ENCODE measurements around the gene CAMTA1.

DNA sequence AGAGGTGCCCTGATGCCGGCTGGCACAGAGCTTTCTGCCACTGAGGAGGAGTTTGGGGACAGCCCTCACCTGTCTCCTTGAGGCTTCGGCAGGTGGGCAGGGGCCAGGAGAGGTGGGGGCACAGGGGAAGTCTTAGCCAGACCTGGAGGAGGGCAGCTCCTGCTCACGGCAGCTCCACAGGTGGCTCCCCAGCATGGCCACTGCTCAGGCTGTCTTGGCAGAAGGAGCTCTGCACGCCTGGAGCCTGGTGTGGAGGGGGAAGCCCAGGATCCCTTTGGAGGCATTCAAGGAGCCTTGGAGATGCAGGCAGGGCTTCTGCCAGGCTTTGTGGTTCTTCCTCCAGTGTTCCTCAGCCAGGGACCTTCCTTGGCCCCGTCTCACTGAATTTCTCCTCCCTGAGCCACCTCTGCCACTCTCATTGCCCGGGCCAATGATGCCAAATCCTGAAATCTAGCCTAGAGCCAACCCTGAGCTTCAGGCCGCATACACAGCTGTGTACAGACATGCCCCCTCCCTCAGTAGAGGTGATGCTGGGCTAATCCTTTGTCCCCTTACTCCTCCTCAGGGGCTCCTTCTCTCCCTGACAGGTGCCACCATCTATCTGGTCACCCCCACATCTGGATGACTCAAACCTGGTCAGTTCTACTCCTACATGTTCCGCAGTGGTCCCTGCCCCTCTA lies 734.1 kb downstream of the CAMTA1 start:
- TF ChIP-seq, protein P1, sequence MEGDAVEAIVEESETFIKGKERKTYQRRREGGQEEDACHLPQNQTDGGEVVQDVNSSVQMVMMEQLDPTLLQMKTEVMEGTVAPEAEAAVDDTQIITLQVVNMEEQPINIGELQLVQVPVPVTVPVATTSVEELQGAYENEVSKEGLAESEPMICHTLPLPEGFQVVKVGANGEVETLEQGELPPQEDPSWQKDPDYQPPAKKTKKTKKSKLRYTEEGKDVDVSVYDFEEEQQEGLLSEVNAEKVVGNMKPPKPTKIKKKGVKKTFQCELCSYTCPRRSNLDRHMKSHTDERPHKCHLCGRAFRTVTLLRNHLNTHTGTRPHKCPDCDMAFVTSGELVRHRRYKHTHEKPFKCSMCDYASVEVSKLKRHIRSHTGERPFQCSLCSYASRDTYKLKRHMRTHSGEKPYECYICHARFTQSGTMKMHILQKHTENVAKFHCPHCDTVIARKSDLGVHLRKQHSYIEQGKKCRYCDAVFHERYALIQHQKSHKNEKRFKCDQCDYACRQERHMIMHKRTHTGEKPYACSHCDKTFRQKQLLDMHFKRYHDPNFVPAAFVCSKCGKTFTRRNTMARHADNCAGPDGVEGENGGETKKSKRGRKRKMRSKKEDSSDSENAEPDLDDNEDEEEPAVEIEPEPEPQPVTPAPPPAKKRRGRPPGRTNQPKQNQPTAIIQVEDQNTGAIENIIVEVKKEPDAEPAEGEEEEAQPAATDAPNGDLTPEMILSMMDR (IDR thresholded peaks at IDR 0.05; ENCODE audit: insufficient read depth, low read length, poor library complexity, severe bottlenecking): no peak
- no peak for TF ChIP-seq EZH2phosphoT487 (conservative IDR thresholded peaks at IDR 0.05; ENCODE audit: low read length)

Measured in SU-DHL-6 (cell line).